Measurements from ENCODE around the gene PKDCC.
"Not testable (repeated sequence)": the region's sequence is repeated elsewhere in the genome, so short reads cannot be mapped to it uniquely, and the experiment has no call there.

The PKDCC gene

DNA sequence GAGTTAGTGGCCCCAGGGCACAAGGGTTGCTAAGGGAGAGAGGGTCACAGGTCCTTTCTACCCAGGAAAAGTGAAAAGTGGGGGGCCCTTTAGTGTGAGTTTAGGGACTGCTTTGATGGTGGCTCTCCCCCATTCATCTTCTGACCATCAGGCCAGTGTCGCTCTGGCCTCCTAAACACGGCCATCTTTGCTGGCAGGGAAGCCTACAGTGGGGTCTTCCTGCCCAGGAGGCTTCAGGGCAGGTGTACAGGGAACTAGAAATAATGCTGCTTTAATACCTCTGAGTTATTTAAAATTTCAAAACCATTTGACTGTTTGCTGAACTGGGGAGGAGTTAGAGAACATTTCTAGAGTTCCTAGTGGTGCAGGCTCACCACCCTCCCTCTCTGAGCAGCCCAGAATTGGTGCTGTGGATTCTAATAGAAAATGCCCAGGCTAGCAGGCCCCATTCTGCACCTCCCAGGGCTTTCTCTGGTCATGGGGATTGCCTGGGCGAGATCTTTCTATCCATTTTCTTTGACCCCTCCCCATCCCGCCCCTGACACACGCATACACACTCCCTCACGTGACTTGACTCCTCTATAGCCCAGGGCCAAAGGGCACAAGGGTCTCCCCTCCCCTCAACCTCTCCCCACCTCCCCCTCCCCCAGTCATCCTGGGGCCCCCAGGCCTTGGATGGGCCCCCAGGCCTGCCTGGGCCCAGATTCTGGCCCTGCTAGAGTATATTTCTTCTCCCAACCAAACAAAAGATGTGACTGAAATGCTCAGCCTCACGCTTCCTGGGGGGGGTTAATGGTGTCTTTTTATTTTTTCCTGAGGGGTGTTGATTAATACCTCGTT, 3.1 kb downstream of the PKDCC start:
- no peak for DNase-seq

DNA sequence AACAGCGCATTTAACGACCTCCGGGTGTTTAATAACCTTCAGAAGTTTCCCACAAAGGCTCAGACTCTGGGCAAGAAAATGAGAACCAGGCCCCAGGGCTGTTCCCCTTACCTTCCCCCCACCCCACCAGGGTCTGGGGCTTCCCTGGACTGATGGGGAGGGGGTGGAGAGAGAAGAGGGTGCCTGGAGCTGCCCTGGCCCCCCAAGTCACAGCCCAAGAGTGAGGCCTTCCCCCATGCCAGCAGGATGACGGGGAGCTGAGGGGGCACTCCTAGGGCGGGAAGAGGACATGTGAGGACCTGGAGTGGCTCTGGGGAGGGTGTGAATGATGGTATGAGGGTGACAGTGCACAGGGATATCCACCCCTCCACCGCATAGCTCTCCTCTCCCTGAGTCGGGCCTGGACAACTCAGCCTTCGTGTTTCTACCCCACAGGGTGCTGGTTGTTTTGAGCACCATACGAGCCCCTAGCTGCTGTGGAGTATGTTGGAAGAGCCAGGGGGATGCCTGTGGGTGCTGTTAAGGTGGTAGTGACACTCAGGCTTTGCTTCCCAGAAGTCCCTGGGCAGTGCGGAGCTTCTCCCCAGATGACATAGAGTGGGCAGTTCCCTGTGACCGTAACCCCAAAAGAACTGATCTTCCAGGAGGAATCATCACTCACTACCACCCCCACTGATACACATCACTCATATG, 3.9 kb downstream of the PKDCC start:
- DNase-seq = no peak

DNA sequence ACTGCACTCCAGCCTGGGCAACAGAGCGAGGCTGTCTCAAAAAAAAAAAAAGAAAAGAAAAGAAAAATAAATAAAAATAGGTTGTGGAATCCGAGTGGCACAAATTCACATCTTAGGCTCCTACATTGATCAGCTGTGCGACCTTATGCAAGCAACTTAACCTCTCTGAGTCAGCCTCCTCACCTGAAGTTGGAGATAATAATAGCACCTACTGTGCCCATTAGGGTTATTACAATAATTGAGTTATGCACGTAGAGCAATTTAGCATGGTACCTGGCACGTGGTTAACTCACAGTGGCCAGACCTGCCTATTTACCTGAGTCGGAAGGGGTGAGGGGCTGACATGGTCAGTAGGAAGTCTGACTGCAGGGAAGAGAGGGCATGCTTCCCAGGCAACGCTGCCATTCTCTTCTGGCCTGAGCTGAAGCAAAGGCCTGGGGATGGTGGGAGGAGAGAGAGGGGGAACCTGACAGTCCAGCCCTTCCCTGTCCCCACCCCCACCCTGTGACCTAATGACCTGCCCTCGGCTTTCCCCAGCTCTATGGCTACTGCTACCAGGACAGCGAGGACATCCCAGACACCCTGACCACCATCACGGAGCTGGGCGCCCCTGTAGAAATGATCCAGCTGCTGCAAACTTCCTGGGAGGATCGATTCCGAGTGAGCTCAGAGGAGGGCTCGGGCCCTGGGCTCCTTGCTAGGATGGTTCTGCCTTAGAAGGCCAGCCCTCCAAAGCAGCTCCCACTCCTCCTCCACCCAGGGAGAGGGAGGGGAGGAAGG, 5.1 kb downstream of the PKDCC start:
- DNase-seq = no peak

DNA sequence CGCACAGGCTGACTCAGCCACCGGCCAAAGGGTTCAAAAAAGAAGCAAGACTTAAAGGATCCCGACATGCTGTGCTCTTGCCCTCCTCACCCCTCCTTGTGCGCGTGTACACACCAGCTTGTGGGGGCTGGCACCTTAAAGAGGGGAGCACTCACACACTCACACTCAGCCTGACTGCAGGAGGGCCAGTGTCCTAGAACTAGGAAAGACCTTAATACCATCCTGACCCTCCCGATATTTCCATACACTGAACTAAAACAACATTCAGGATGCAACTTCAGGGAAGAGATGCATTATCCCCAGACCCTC, 5.6 kb downstream of the PKDCC start:
- DNase-seq = no peak

DNA sequence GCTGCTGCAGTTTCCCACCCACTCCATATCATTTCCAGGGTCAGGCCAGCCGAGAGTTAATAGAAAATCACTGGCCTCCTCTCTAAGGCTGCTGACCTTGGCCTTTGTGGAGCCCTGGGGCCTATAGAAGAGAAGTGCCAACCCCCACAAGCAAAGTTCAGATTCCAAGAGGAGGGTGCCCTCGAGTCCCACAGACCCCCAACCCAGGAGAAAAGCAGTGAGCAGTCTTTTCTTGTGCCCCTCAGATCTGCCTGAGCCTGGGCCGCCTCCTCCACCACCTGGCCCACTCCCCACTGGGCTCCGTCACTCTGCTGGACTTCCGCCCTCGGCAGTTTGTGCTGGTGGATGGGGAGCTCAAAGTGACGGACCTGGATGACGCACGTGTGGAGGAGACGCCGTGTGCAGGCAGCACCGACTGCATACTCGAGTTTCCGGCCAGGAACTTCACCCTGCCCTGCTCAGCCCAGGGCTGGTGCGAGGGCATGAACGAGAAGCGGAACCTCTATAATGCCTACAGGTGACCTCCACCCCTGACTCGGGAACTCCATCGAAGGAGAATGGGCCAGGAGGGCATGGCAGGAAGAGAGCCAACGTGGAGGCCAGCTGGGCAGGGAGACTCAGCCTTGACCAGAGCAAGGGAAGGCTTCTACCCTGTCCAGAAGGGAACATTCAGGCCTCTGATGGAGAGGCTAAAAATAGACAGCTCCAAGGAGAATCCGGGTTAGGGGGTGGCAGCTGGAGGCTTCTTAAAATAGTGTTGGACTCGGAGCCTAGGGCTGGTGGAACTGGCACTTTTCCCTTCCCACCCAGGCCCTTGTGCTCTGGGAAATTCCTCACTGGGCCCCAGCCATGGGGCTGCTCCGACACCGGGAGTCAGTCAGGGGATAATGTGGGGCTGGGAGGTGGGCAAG, 6.2 kb downstream of the PKDCC start:
- no peak for DNase-seq

DNA sequence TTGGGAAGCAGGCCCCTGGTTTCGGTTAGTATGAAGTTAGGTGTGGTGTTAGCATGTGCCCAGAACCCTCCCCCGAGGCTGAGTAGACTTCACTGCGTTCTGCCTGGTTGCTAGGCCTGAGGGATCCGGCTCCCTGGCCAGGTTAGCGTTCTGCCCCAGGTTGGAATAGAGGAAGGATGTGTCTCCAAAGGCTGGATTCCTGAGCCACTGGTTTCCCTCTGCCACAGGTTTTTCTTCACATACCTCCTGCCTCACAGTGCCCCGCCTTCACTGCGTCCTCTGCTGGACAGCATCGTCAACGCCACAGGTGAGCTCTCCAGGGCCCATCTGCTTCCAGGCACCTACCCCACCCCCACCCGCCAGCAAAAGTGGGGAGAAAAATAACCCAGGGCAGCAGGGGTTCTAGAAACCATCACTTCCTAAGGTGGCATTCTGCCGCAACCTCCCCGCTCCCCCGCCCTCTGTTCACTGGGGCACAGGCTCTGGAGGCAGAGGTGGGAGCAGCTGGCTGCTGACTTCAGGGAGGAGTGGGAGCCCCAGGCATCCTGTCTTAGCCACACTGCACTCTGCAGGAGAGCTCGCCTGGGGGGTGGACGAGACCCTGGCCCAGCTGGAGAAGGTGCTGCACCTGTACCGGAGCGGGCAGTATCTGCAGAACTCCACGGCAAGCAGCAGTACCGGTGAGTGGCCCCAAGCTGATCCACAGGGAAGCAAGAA, 7.1 kb downstream of the PKDCC start:
- DNase-seq = no peak

DNA sequence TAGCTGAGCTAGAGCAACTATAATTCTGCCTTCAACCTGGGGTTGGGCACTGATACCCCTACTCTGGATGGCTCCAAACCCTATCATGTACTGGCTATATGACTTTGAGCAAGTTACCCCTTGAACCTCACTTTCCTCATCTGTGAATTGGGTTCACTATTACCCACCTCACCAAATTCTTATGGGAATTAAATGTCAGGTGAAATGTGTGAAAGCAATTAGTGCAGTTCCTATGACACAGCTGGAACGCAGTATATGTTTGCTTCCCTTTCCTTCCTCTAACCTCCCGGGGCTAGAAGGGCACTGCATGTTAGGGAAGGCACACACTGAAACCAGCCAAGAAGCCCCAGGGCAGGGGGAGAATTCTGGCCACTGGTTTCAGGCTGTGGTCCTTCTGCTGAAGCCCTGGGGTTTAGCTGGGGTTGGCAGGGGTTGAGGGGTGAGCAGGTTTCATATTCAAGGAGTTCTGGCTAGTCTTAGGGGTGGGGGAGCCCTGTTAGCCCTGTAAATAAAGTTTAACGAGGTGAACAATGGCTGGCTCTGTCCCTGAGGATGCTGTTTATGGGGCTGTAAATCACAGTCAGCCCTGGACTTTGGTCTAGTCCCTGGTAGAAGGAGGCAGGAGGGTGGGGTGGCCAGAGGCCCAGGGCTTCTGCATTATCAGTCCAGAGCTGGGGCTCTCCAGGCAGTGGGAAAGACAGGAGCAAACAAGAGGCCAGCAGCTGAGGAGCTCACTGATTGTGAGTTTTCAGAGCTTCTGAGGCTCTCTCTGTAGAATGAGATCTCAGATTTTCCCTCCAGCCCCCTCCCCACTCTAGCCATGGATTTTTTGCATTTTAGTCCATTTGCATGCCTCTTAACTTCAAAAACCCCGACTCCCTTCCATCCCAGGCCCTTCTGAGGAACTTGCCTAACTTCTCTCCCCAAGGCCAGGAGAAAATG, 8.0 kb downstream of the PKDCC start:
- DNase-seq = no peak

DNA sequence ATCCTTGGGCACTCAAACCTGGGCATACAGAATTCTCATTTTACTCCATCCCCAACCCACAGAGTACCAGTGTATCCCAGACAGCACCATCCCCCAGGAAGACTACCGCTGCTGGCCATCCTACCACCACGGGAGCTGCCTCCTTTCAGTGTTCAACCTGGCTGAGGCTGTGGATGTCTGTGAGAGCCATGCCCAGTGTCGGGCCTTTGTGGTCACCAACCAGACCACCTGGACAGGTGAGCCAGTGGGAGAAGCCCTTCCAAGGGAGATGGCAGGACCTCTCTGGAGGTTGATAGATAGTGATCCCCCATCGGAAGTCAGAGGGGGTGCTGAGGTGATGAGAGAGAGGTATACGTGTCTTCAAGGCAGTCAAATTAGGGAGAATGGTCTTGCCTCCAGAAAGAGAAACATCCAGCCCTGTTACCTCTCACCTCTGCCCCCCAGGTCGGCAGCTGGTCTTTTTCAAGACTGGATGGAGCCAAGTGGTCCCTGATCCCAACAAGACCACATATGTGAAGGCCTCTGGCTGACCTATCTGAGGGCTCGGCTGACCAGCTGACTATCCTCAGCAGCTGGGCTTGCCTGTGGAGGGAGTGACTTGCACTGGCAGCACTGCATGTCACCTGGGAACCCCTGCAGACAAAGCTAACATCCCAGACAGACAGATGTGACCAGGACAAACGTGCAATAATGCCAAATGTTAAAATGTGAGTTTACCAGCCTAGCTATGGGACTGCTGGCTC, 9.5 kb downstream of the PKDCC start:
- no peak for DNase-seq

DNA sequence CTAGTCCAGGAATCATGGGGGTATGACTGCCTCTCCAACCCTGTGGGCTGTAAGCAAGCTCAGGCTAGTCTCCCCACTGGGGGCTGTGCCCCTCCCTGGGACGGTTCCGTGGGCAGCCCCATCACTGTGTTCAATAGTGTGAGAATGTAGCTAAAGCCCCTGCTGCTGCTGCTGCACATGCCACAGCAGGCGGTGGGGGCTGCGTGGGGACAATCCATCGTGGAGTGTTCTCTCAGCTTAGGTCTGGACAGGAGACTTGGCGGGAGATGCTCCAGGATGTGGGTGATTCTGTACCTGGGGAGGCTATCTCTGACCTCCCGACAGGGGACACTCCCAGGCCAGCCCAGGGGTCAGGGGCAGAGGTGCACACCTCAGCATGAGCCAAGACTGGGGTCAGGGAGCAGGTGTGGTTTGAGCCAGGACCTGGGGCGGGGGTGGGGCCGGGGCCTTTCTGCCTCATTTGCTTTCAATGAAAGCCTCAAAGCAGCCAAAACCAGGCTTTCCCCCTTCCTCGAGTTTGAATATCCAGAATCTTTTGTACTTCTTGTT, 10.2 kb downstream of the PKDCC start:
- DNase-seq = no peak

DNA sequence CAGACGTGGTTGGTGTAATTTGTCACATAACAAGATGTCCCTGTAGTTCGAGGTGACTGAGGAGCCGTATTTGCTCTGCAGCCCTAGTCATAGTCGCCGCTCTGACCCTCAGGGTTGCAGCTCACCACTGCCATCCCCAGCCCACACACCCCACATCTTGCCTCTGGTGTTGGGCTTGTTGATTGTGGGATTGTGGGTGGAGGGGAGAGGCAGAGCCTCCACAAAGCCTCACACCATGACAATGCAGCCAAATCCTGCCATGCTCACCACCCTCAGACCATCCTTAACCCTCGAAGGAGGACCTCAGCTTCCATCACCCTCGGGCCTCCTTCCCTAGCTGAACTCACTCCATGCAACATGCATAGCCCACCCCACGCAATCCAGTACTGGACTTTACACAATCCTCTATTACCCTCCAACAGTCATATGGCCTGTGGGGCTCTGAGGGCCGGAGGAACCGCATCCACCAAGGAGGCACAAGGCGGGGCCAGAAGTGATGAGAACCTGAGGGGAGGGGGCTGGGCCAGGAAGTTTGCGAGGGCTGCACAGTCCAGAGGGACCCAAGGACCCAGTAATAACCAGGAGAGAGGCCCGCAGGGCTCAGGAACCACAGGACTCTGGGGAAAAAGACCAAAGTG, 11.6 kb downstream of the PKDCC start:
- DNase-seq = no peak

DNA sequence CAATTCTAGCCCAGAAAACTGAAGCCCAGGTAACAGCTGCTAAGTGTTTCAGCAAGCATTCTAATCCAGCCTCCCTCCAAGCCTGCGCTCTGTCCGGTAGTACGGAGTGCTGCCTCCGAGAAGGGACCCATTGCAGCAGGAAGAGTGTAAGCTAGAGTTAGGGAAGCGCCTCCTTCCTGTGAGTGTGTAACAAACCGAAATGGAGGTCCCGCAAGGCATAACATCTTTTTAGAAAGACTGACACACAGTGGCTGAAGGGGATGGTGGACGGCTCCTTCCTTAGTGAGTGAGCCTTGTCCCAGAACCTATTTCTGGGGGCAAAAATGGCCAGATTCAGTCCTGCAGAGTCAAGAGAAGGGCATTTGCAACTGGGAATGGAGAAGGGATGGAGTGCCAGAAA, 12.2 kb downstream of the PKDCC start:
- DNase-seq = no peak

DNA sequence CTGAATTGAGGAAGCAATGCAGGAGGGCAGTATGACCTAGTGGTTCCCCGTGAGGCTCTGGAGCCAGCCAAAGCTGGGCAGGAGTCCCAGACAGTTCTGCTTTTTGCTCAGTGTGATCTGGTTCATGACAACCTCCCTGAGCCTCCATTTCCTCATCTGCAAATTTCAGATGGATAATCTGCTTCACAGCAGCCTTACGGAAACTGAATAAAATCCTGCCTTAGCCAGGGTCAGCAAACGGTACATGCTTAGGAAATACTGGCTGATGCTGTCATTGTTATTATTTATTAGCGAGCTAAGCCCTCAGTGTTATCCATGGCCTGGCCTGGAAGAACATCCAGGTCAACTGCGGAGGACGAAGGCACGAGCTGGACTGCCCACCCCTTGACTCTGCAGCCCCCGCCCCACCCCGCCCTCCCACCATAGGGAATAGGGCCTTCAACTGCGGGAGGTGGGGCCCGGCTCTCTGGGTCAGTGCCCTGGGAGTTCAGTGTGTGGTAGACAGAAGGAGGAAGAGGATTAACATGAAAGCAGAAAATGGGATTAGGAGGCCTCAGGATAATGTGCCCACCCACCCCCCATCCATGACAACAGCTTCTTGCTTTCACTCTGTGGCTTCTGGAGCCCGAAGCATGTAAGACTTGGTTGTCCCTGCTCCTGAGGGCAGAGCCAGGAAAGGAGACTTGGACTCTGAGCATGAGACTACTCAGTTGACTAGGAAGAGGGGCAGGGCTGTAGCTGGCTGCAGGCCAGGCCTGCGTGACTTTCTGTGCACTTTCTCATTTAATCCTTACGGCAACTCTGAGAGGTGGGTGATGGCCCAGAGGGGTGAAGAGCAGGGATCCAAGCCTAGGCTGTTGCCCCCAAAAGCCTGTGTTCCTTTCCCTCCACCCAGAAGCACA, 13.1 kb downstream of the PKDCC start:
- DNase-seq = no peak

DNA sequence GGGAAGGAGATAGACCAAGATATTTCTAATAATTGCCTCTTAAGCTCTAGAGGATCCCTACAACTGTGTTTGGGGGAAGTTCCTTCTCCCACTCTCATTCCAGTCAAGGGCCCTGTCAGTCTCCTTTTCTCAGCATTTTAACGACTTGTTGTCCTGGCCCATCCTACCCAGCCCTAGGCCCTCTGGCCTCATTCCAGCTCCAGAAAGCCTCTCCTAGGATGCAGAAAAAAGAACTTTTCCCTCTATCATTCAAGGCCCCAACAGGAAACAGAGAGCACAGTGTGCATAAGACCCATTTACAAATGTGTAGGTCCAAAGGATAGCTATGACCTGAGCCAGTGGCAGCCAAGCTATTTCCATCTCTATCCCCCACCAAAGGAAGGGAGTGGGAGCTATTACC, 14.0 kb downstream of the PKDCC start:
- no peak for DNase-seq

DNA sequence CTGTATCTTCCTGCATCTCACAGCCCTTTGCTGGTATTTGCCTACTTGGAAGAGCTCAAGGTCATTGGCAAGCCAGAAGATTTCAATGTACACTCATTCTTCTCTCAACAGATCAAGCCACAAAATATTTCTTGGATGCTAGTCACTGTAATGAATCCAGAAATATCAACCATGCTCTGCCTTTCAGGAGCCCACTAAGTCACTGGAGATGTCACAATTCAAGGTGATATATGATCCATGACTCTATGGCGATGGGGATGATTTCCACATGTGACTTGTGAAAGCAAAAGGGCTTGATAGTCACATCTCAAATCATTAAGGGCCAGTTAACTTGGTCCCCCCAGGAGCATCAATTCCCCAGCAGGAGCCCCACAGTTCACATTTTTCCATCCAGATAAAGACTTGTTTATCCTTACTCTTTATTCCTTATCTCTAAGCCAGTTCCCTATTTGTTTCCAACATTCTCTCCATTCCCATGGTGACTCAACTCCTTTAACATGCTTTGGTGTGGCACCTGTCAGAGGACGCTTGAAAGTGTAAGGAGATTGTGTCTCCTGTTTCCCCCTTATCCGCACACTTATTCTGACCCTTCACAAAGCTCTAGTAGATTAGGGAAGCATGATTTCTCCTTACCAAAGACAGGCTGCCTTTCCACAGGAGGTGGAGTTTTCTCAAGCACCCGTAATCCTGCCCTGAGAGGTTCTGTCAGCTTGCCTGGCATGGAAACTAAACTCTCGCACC, 15.8 kb downstream of the PKDCC start:
- no peak for DNase-seq

DNA sequence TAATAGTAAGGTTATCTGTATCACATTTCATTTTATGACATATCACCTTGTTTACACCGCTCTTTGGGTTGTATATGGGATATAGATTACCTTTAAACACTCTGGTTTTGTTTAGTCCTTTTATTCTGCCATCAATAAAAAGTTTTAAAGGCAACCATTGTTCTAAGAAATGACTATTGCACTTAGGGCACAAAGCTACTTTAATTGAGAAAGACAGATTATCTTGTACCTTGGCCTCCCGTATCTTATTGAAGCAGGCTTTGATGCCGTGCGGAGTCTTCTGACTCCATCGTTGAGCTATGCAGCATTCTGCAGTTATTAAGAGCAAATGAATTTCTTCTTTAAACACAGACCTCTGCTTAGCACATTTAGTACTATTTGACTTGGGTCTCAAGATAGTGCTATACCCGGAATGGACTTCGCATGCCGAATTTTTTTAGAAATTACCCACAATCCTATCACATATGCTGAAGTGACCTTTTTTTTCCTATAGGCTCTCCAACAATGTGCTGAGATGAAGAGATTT, 16.7 kb downstream of the PKDCC start:
- DNase-seq = no peak

DNA sequence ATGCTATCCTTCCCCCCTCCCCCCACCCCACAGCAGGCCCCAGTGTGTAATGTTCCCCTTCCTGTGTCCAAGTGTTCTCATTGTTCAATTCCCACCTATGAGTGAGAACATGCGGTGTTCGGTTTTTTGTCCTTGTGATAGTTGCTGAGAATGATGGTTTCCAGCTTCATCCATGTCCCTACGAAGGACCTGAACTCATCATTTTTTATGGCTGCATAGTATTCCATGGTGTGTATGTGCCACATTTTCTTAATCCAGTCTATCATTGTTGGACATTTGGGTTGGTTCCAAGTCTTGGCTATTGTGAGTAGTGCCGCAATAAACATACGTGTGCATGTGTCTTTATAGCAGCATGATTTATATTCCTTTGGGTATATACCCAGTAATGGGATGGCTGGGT, 17.9 kb downstream of the PKDCC start:
- not testable (repeated sequence) for DNase-seq

DNA sequence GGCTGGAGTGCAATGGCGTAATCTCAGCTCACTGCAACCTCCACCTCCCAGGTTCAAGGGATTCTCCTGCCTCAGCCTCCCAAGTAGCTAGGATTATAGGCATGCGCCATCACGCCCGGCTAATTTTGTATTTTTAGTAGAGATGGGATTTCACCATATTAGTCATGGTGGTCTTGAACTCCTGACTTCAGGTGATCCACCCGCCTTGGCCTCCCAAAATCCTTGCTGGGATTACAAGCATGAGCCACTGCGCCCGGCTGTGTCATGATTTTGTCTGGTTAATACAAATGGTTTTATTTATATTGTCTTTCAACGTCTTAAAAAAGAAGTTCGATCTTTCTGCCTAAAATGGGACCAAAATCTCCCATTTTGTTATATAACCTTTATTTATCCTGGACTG, 19.2 kb downstream of the PKDCC start:
- DNase-seq = not testable (repeated sequence)

Measured in cerebellar nuclear complex (tissue), 1 donor.